Fibroblast of lung (primary cell): Measurements from ENCODE around the gene RIPOR2.

Source experiments
- EZH2 ChIP-seq: IDR thresholded peaks from 2 replicates; pipeline ENCODE4 v1.5.1; 2012; ENCODE audit warnings: low read length, control low read depth, mild to moderate bottlenecking; ENCODE audit errors: missing control alignments
- TF ChIP-seq, protein P1 (sequence below), 2 donors: IDR thresholded peaks in 1 of 2; conservative IDR thresholded peaks in 1 of 2; 1 replicate in 1 of 2; 2 replicates in 1 of 2; pipeline ENCODE4 v1.5.1; 2011 to 2012; ENCODE audit warnings: low read length in 2 of 2, control low read depth in 1 of 2, inconsistent platforms in 1 of 2, low read depth in 1 of 2, mild to moderate bottlenecking in 1 of 2

DNA sequence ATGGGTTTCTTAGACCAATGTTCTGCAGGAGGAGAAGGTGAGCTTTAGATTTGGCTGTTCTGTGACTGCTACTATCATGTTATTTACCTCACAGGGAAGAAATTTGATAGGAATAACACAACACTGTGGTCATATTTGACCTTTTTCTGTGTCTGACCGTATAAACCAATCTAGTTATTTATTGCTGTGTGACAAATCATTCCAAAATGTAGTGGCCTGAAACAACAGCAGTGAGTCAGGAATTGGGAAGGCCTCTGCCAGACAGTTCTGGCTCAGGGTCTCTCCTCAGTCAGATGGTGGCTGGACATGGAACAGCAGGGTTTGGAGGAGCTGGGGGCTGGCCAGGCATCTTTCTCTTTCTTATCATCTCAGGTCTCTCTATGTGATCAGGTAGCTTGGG, 33.0 kb downstream of the RIPOR2 start:
- TF ChIP-seq, protein P1, sequence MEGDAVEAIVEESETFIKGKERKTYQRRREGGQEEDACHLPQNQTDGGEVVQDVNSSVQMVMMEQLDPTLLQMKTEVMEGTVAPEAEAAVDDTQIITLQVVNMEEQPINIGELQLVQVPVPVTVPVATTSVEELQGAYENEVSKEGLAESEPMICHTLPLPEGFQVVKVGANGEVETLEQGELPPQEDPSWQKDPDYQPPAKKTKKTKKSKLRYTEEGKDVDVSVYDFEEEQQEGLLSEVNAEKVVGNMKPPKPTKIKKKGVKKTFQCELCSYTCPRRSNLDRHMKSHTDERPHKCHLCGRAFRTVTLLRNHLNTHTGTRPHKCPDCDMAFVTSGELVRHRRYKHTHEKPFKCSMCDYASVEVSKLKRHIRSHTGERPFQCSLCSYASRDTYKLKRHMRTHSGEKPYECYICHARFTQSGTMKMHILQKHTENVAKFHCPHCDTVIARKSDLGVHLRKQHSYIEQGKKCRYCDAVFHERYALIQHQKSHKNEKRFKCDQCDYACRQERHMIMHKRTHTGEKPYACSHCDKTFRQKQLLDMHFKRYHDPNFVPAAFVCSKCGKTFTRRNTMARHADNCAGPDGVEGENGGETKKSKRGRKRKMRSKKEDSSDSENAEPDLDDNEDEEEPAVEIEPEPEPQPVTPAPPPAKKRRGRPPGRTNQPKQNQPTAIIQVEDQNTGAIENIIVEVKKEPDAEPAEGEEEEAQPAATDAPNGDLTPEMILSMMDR (conservative IDR thresholded peaks at IDR 0.05 in 1 of 2, IDR thresholded peaks at IDR 0.05 in 1 of 2; ENCODE audit: low read depth in 1 of 2, low read length in 2 of 2) = no peak
- no peak for TF ChIP-seq EZH2
